H1 (cell line): ENCODE measurements around the gene SH3GL1. TPM values are rescaled to one million over a fixed set of nuclear protein-coding genes. Genes with fewer than 3 reads are reported as not detected.

ENCODE experiments used
- CTCF ChIA-PET: fragments of 300-600 bp; sonication (Branson Sonifier 250); formaldehyde crosslinking; loops from one replicate; lab custom pipeline; 2021; ENCODE audit not compliant: partially characterized antibody; lab: Charles Lee
- POLR2A ChIA-PET: fragments of 300-600 bp; sonication (Branson Sonifier 250); formaldehyde crosslinking; loops from one replicate; lab custom pipeline; 2021; ENCODE audit warnings: inconsistent platforms; ENCODE audit not compliant: partially characterized antibody; lab: Charles Lee
- DNase-seq, 2 experiments: peaks; one replicate each; pipeline versions ENCODE4 v3.0.0 to v3.0.0-alpha.2; 2010 to 2022; ENCODE audit warnings: low spot score in 2 of 2, low read depth in 1 of 2, mixed read lengths in 1 of 2
- FAIRE-seq: peaks from 2 replicates; lab custom pipeline; 2011; peaks lifted over from hg19 to GRCh38; lab: Jason Lieb, UNC
- H2AFZ ChIP-seq: 2 replicates; pipeline ENCODE4 v1.8.1; 2012; ENCODE audit warnings: low read length, inconsistent platforms
- H2AK5ac ChIP-seq: 2 replicates; pipeline ENCODE4 v1.6.1; 2013; ENCODE audit warnings: low read depth, low read length
- H2BK120ac ChIP-seq: replicated peaks from 2 replicates; pipeline ENCODE3; 2013; ENCODE audit warnings: low read depth, low read length, inconsistent platforms
- H2BK12ac ChIP-seq: 2 replicates; pipeline ENCODE4 v1.6.1; 2013; ENCODE audit warnings: low read depth, low read length
- H2BK15ac ChIP-seq: 2 replicates; pipeline ENCODE4 v1.6.1; 2013; ENCODE audit warnings: low read length
- H2BK20ac ChIP-seq: 2 replicates; pipeline ENCODE4 v1.6.1; 2013; ENCODE audit warnings: low read length
- H2BK5ac ChIP-seq: 2 replicates; pipeline ENCODE4 v1.6.1; 2013; ENCODE audit warnings: low read depth, low read length
- H3K14ac ChIP-seq: 2 replicates; pipeline ENCODE4 v1.6.1; 2013; ENCODE audit warnings: inconsistent platforms; ENCODE audit not compliant: insufficient read length
- H3K18ac ChIP-seq: 2 replicates; pipeline ENCODE4 v1.6.1; 2013; ENCODE audit warnings: low read length; ENCODE audit errors: extremely low read depth
- H3K23ac ChIP-seq: 2 replicates; pipeline ENCODE4 v1.6.1; 2013; ENCODE audit warnings: inconsistent platforms; ENCODE audit not compliant: insufficient read length
- H3K23me2 ChIP-seq: 2 replicates; pipeline ENCODE4 v1.6.1; 2013; ENCODE audit warnings: low read depth, low read length
- H3K27ac ChIP-seq: 2 replicates; pipeline ENCODE4 v1.6.1; 2011; ENCODE audit warnings: low read depth, low read length, inconsistent platforms
- H3K27me3 ChIP-seq, 4 experiments: replicated peaks in 1 of 4; 1 replicate in 1 of 4; 2 replicates in 3 of 4; pipeline versions ENCODE4 v1.6.1 to v1.8.1; 2011 to 2013; ENCODE audit warnings: low read length in 3 of 4, mild to moderate bottlenecking in 3 of 4, inconsistent platforms in 2 of 4, mixed read lengths in 2 of 4, moderate library complexity in 1 of 4; ENCODE audit not compliant: control insufficient read depth in 3 of 4, insufficient read depth in 3 of 4; ENCODE audit errors: extremely low read depth in 1 of 4
- H3K36me3 ChIP-seq, 4 experiments: 2 replicates each; pipeline versions ENCODE4 v1.6.1 to v1.8.1; 2011 to 2013; ENCODE audit warnings: mild to moderate bottlenecking in 4 of 4, low read length in 3 of 4, moderate library complexity in 2 of 4, control low read depth in 1 of 4, inconsistent platforms in 1 of 4; ENCODE audit not compliant: insufficient read depth in 4 of 4, control insufficient read depth in 2 of 4
- H3K4ac ChIP-seq: replicated peaks from 2 replicates; pipeline ENCODE3; 2013; ENCODE audit warnings: low read length, low read depth, mixed read lengths, inconsistent platforms; ENCODE audit not compliant: insufficient read length
- H3K4me1 ChIP-seq, 4 experiments: replicated peaks in 1 of 4; 1 replicate in 1 of 4; 2 replicates in 3 of 4; pipeline versions ENCODE4 v1.6.1 to v1.8.1; 2011 to 2013; ENCODE audit warnings: low read length in 3 of 4, inconsistent platforms in 2 of 4, mixed read lengths in 1 of 4; ENCODE audit not compliant: insufficient read depth in 4 of 4, control insufficient read depth in 3 of 4
- H3K4me2 ChIP-seq, 2 experiments: 2 replicates each; pipeline versions ENCODE4 v1.6.1 to v1.8.1; 2011 to 2013; ENCODE audit warnings: low read depth in 2 of 2, low read length in 2 of 2, control low read depth in 1 of 2, inconsistent platforms in 1 of 2, mild to moderate bottlenecking in 1 of 2; ENCODE audit not compliant: insufficient read depth in 1 of 2
- H3K4me3 ChIP-seq, 4 experiments: fragments of 200-600, 300-600 bp in 1 of 4; sonication (generic), shearing (Covaris generic), sonication (Bioruptor Twin) in 1 of 4; 2 replicates each; pipeline versions ENCODE4 v1.5.1 to v1.8.1; 2011 to 2016; ENCODE audit warnings: low read length in 4 of 4, low read depth in 3 of 4, control low read depth in 2 of 4, inconsistent platforms in 2 of 4, mild to moderate bottlenecking in 2 of 4, mixed read lengths in 1 of 4, moderate library complexity in 1 of 4; ENCODE audit not compliant: insufficient read depth in 2 of 4; ENCODE audit errors: extremely low read depth in 1 of 4
- H3K56ac ChIP-seq: replicated peaks from 2 replicates; pipeline ENCODE3; 2013; ENCODE audit warnings: low read depth, mild to moderate bottlenecking, mixed read lengths, low read length, inconsistent platforms; ENCODE audit not compliant: insufficient read length
- H3K79me1 ChIP-seq: 2 replicates; pipeline ENCODE4 v1.6.1; 2013; ENCODE audit warnings: low read depth, low read length, control low read depth
- H3K79me2 ChIP-seq, 2 experiments: 2 replicates each; pipeline versions ENCODE4 v1.6.1 to v1.8.1; 2012 to 2013; ENCODE audit warnings: low read length in 2 of 2, mild to moderate bottlenecking in 2 of 2, inconsistent platforms in 1 of 2; ENCODE audit not compliant: insufficient read depth in 2 of 2, control insufficient read depth in 1 of 2
- H3K9ac ChIP-seq, 4 experiments: replicated peaks in 1 of 4; 1 replicate in 1 of 4; 2 replicates in 3 of 4; pipeline versions ENCODE4 v1.6.1 to v1.8.1; 2011 to 2013; ENCODE audit warnings: low read depth in 3 of 4, low read length in 3 of 4, control low read depth in 2 of 4, mild to moderate bottlenecking in 2 of 4, moderate library complexity in 2 of 4, inconsistent platforms in 1 of 4; ENCODE audit errors: extremely low read depth in 1 of 4
- H3K9me3 ChIP-seq, 2 experiments: 2 replicates each; pipeline versions ENCODE4 v1.6.1 to v1.8.1; 2012 to 2013; ENCODE audit warnings: mild to moderate bottlenecking in 2 of 2, moderate library complexity in 2 of 2, control low read depth in 1 of 2, inconsistent platforms in 1 of 2, low read depth in 1 of 2, low read length in 1 of 2, mixed read lengths in 1 of 2; ENCODE audit not compliant: insufficient read depth in 2 of 2
- H4K20me1 ChIP-seq, 2 experiments: replicated peaks in 1 of 2; 2 replicates each; pipeline versions ENCODE3 to v1.8.1; 2011 to 2013; ENCODE audit warnings: inconsistent platforms in 2 of 2, low read length in 2 of 2, mild to moderate bottlenecking in 1 of 2; ENCODE audit not compliant: insufficient read depth in 2 of 2, control insufficient read depth in 1 of 2
- H4K5ac ChIP-seq: 2 replicates; pipeline ENCODE4 v1.6.1; 2013; ENCODE audit warnings: low read length, low read depth, mixed read lengths, inconsistent platforms; ENCODE audit not compliant: insufficient read length
- H4K8ac ChIP-seq: 2 replicates; pipeline ENCODE4 v1.8.0; 2013; ENCODE audit warnings: mild to moderate bottlenecking, moderate library complexity, low read length, inconsistent platforms; ENCODE audit not compliant: insufficient read depth; ENCODE audit errors: extremely low read depth
- H4K91ac ChIP-seq: replicated peaks from 2 replicates; pipeline ENCODE3; 2013; ENCODE audit warnings: low read length, mixed read lengths, inconsistent platforms; ENCODE audit not compliant: insufficient read length
- POLR2AphosphoS5 ChIP-seq: IDR thresholded peaks from 2 replicates; pipeline ENCODE4 v1.6.1; 2011; ENCODE audit warnings: low read depth, low read length
- SUZ12 ChIP-seq: fragments of 200-600 bp; sonication (generic); IDR thresholded peaks from 2 replicates; pipeline ENCODE4 v1.6.1; 2012; ENCODE audit warnings: mild to moderate bottlenecking, inconsistent platforms, low read length, moderate library complexity, mixed read lengths
- WGBS, 2 experiments: shearing (Covaris generic) in 1 of 2; methylation state at CpG; one replicate each; pipeline versions ENCODE4 v1.1.6 to v1.1.7; 2013 to 2015; ENCODE audit warnings: low lambda C conversion rate in 2 of 2, mixed read lengths in 2 of 2, inconsistent platforms in 1 of 2, low coverage in 1 of 2, missing lambda C conversion rate in 1 of 2; ENCODE audit not compliant: insufficient replicate concordance in 2 of 2, insufficient coverage in 1 of 2, insufficient read length in 1 of 2; ENCODE audit errors: extremely low coverage in 1 of 2, missing lambda C conversion rate in 1 of 2; 5-methylcytosine and 5-hydroxymethylcytosine counted together
- polyA plus RNA-seq, 7 experiments: library from polyadenylated mRNA; depleted of rRNA in 3 of 7; stranded (reverse) in 5 of 7; unstranded in 2 of 7; fragments of >200 nt in 5 of 7; fragments of 200-250 nt in 2 of 7; gene quantifications; 1 replicate in 5 of 7; 2 replicates in 1 of 7; 4 replicates in 1 of 7; pipeline versions ENCODE4 v1.2.1 to v1.2.3, GENCODE V29; 2011 to 2013; ENCODE audit warnings: missing spikeins in 2 of 7, mixed read lengths in 2 of 7
- total RNA-seq: library from RNA; stranded (reverse); fragmentation: NEBNext Ultra II Directional; extraction: Animal tissue kit (Norgen Biotek cat#: 25700); gene quantifications from 2 replicates; pipeline ENCODE4 v1.2.1, GENCODE V29; 2021

The SH3GL1 gene
- total and polyA plus RNA-seq, 2 of the 8 experiments (the other 6 are each of a cell fraction or from before 2014, with no cell fraction given), result 81.5 to 102 TPM

DNA sequence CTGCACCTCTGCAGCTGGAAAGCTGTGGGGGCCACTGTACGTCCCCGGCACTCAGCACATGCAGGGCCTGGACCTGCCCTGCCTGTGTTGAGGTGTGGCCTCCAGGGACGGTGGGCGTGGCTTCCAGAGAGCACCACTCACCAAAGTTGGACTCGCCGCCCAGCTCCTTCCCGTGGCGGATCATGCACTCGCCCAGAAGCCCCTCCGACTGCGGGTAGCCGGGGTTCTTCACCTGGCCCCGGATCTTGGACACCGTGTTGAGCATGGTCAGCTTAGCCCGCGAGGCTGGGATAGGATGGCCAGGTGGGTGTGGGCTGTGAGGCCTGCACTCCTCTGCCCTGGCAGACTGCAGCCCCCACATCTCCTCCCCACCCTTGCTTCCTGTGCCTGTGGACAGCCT, 35.0 kb downstream of the SH3GL1 start:
- Histone ChIP-seq H3K4me3 (no peak overlapping the region), H3K4me1 (peaks cover 0 to 26% (median 11%) of the 10 kb centered on the region in 4 experiments; a peak in 5 of 7 replicates), H3K23ac (no peak overlapping the region), H3K18ac (no peak overlapping the region), H4K8ac (no peak overlapping the region; the same call in 1 of the 2 replicates), H3K56ac (no peak overlapping the region), H2BK20ac (no peak overlapping the region), H2AFZ (no peak overlapping the region), H3K4me2 (no peak overlapping the region), H3K23me2 (no peaks in the 10 kb centered on the region), H3K4ac (no peak overlapping the region), H3K9me3 (no peaks in the 10 kb centered on the region), H4K5ac (no peak overlapping the region), H3K79me1 (peaks cover 15% of the 10 kb centered on the region), H2AK5ac (no peak overlapping the region), H4K91ac (peak overlapping the region; percentile 27), H2BK15ac (no peak overlapping the region), H3K36me3 (peaks cover 8 to 16% (median 10%) of the 10 kb centered on the region in 4 experiments; a peak in 5 of 8 replicates), H3K27me3 (no peaks in the 10 kb centered on the region), H3K9ac (no peak overlapping the region), H4K20me1 (peaks cover 19 to 38% of the 10 kb centered on the region in 2 experiments), H2BK120ac (no peak overlapping the region), H3K79me2 (no peaks in the 10 kb centered on the region), H3K27ac (no peak overlapping the region), H2BK5ac (0 out of 2 replicates have a peak overlapping the region, but pooled peaks have one; percentile 44), H3K14ac (no peak overlapping the region), H2BK12ac (no peak overlapping the region)
- ChIA-PET CTCF (interaction anchor here (0.7 to 4.4 kb wide), 6 partner anchors 11 to 367 kb away, joined by 3 to 42 read pairs (median 8); no protein-coding TSS in a partner anchor), POLR2A (interaction anchor here (0.6 to 13.0 kb wide), 12 partner anchors 10 to 98 kb away, joined by 3 to 72 read pairs (median 4); partner anchors contain the start of genes MPND and SH3GL1)
- 0 out of 2 replicates have a peak, but pooled peaks have one; percentile 51 for TF ChIP-seq POLR2AphosphoS5
- TF ChIP-seq SUZ12, result no peak
- DNase-seq, result peak in 1 of 2 experiments; percentile 53
- 95% methylated on average over 14 of the region's 16 CpGs; no CpG with 5 or more reads in 1 of the 2 experiments for WGBS, 2 experiments
- no peak for FAIRE-seq
